CD4-positive, alpha-beta T cell (primary cell): ENCODE results near the gene NOS1. TPM values are rescaled to one million over a fixed set of nuclear protein-coding genes. Genes with fewer than 3 reads are reported as not detected.

Experiments used
- ATAC-seq: fragments of 200-7000 bp; cut with Tn5 transposase; one replicate; pipeline ENCODE4 v1.10.0; 2022; ENCODE audit warnings: mild to moderate bottlenecking; ENCODE audit not compliant: poor library complexity
- CTCF ChIA-PET: fragments of 350-600 bp; sonication (Branson Sonifier 250); formaldehyde crosslinking; loops from one replicate; lab custom pipeline; 2021; ENCODE audit warnings: antibody characterized with exemption, inconsistent platforms; lab: Charles Lee
- POLR2A ChIA-PET: fragments of 350-600 bp; sonication (Branson Sonifier 250); formaldehyde crosslinking; loops from one replicate; lab custom pipeline; 2021; ENCODE audit warnings: antibody characterized with exemption, inconsistent platforms; lab: Charles Lee
- DNase-seq, 14 experiments: peaks; one replicate each; pipeline ENCODE4 v3.0.0-alpha.2; 2013 to 2020; ENCODE audit warnings: mixed read lengths in 2 of 14
- H3K27ac ChIP-seq, 2 donors: one replicate each; pipeline versions ENCODE4 v1.5.1 to v1.7.0; 2013; ENCODE audit warnings: low read length in 2 of 2, low read depth in 1 of 2, mild to moderate bottlenecking in 1 of 2
- H3K27me3 ChIP-seq, 2 experiments: 1 replicate in 1 of 2; 2 replicates in 1 of 2; pipeline versions ENCODE4 v1.6.1 to v1.7.0; 2013; ENCODE audit warnings: low read length in 2 of 2, control low read depth in 1 of 2, mild to moderate bottlenecking in 1 of 2, moderate library complexity in 1 of 2; ENCODE audit not compliant: insufficient read depth in 2 of 2, control insufficient read depth in 1 of 2
- H3K36me3 ChIP-seq: one replicate; pipeline ENCODE4 v1.6.1; 2013; ENCODE audit warnings: low read length, control low read depth; ENCODE audit not compliant: insufficient read depth
- H3K4me1 ChIP-seq: one replicate; pipeline ENCODE4 v1.6.1; 2013; ENCODE audit warnings: low read length, control low read depth; ENCODE audit not compliant: insufficient read depth
- H3K4me3 ChIP-seq: one replicate; pipeline ENCODE4 v1.5.1; 2013; ENCODE audit warnings: mild to moderate bottlenecking, low read length, moderate library complexity
- H3K9me3 ChIP-seq, 2 experiments: 1 replicate in 1 of 2; 2 replicates in 1 of 2; pipeline versions ENCODE4 v1.6.1 to v1.7.0; 2013; ENCODE audit warnings: low read length in 2 of 2, mild to moderate bottlenecking in 2 of 2, control low read depth in 1 of 2, moderate library complexity in 1 of 2; ENCODE audit not compliant: control insufficient read depth in 1 of 2, insufficient read depth in 1 of 2
- H3K27ac Mint-ChIP-seq: one replicate; pipeline ENCODE4 v1.8.0; 2020; ENCODE audit warnings: mixed read lengths
- H3K27me3 Mint-ChIP-seq: one replicate; pipeline ENCODE4 v1.8.0; 2021; ENCODE audit warnings: mixed read lengths
- H3K36me3 Mint-ChIP-seq: one replicate; pipeline ENCODE4 v1.8.0; 2021; ENCODE audit warnings: low read depth, mixed read lengths
- H3K4me1 Mint-ChIP-seq: one replicate; pipeline ENCODE4 v1.8.0; 2021; ENCODE audit warnings: low read depth, mixed read lengths
- H3K4me3 Mint-ChIP-seq: one replicate; pipeline ENCODE4 v1.8.0; 2020; ENCODE audit warnings: mild to moderate bottlenecking, mixed read lengths
- H3K9me3 Mint-ChIP-seq: one replicate; pipeline ENCODE4 v1.8.0; 2020; ENCODE audit warnings: mixed read lengths
- intact Hi-C, 2 experiments: fragments of 100-400 bp; cut with DNase I in 1 of 2; cut with micrococcal nuclease in 1 of 2; formaldehyde crosslinking; loops; one replicate each; pipeline versions ENCODE4 v1.15.1 to v1.9.0; 2023 to 2025; cut with DNase I, micrococcal nuclease
- total RNA-seq, 174 experiments: library from RNA in 2 of 174; stranded (reverse) in 2 of 174; gene quantifications; one replicate each; pipeline ENCODE4 v1.2.3 and lab custom pipeline; 2021 to 2026
- TF ChIP-seq, protein P1 (sequence below): fragments of 200-600 bp; IDR thresholded peaks from one replicate; pipeline ENCODE4 v1.8.0; 2022; ENCODE audit warnings: antibody characterized with exemption, mild to moderate bottlenecking

NOS1 gene
- total RNA-seq, 2 experiments from 2014 or later = not detected

DNA sequence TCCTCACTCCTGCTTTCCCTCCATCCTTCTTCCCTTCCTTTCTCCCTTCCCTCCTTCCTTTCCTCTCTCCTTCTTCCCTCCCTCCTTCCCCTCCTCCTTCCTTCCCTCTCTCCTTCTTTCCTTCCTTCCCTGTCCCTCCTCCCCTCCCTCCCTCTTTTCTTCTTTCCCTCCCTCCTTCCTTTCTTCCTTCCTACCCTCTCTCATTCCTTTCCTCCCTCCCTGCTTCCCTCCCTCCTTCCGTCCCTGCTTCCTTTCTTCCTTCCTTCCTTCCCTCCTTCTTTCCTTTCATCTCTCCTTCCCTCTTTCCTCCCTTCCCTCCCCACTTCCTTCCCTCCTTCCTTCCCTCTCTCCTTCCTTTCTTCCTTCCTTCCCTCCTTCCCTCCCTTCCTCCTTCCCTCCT lies 39.0 kb downstream of the NOS1 start:
- H3K27ac ChIP-seq = no peak overlapping the region
- Mint-ChIP-seq H3K9me3 (no peaks in the 10 kb centered on the region), H3K36me3 (no peaks in the 10 kb centered on the region), H3K4me3 (no peak overlapping the region), H3K27ac (no peak overlapping the region), H3K27me3 (peaks cover 19% of the 10 kb centered on the region), H3K4me1 (no peaks in the 10 kb centered on the region)
- CTCF ChIA-PET = no interaction called here
- intact Hi-C loops = no loop called here
- no peak for DNase-seq
- TF ChIP-seq, protein P1, sequence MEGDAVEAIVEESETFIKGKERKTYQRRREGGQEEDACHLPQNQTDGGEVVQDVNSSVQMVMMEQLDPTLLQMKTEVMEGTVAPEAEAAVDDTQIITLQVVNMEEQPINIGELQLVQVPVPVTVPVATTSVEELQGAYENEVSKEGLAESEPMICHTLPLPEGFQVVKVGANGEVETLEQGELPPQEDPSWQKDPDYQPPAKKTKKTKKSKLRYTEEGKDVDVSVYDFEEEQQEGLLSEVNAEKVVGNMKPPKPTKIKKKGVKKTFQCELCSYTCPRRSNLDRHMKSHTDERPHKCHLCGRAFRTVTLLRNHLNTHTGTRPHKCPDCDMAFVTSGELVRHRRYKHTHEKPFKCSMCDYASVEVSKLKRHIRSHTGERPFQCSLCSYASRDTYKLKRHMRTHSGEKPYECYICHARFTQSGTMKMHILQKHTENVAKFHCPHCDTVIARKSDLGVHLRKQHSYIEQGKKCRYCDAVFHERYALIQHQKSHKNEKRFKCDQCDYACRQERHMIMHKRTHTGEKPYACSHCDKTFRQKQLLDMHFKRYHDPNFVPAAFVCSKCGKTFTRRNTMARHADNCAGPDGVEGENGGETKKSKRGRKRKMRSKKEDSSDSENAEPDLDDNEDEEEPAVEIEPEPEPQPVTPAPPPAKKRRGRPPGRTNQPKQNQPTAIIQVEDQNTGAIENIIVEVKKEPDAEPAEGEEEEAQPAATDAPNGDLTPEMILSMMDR = no peak
- POLR2A ChIA-PET = no interaction called here
- no peaks in the 10 kb centered on the region for H3K36me3 ChIP-seq
- H3K9me3 ChIP-seq = peaks cover 0 to 11% of the 10 kb centered on the region in 2 experiments
- no peaks in the 10 kb centered on the region for H3K4me1 ChIP-seq
- no peak overlapping the region for H3K4me3 ChIP-seq
- peaks cover 0 to 5% of the 10 kb centered on the region in 2 experiments for H3K27me3 ChIP-seq
- ATAC-seq = no peak

DNA sequence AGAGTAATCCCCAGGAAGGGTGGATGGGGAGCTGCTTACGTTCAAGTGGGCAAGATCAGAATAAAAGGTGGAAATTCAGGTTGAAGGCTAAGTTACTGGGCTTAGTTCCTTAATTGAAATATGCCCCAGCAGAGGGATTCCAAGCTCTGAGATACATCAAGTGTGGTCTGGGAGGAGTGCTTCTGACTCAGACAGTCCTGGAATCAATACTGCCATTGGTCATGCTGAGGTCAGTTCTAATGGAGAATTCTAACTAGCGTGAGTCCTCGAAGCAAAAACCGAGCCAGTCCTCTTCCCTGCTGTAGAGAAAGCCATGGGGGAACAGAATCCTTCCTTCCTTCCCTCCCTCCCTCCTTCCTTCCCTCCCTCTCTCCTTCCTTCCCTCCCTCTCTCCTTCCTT lies 39.9 kb downstream of the NOS1 start:
- H3K4me3 Mint-ChIP-seq = no peak overlapping the region
- TF ChIP-seq, protein P1 = no peak
- Histone ChIP-seq H3K27me3 (peaks cover 0 to 4% of the 10 kb centered on the region in 2 experiments), H3K27ac (no peak overlapping the region), H3K4me1 (no peaks in the 10 kb centered on the region), H3K4me3 (no peak overlapping the region), H3K9me3 (peaks cover 0 to 8% of the 10 kb centered on the region in 2 experiments), H3K36me3 (no peaks in the 10 kb centered on the region)
- no peaks in the 10 kb centered on the region for H3K36me3 Mint-ChIP-seq
- CTCF ChIA-PET = no interaction called here
- no peaks in the 10 kb centered on the region for H3K9me3 Mint-ChIP-seq
- intact Hi-C loops = no loop called here
- POLR2A ChIA-PET = no interaction called here
- no peak overlapping the region for H3K27ac Mint-ChIP-seq
- H3K4me1 Mint-ChIP-seq = no peaks in the 10 kb centered on the region
- ATAC-seq (no peak), DNase-seq (no peak)
- H3K27me3 Mint-ChIP-seq = peaks cover 19% of the 10 kb centered on the region

GRCh38 chr12:117318591-117318990 lies 42.8 kb downstream of the NOS1 start:
- CTCF ChIA-PET = no interaction called here
- TF ChIP-seq, protein P1 = no peak
- Mint-ChIP-seq H3K27ac (no peak overlapping the region), H3K9me3 (peaks cover 4% of the 10 kb centered on the region), H3K4me1 (no peaks in the 10 kb centered on the region), H3K4me3 (no peak overlapping the region), H3K36me3 (no peaks in the 10 kb centered on the region), H3K27me3 (peaks cover 7% of the 10 kb centered on the region)
- intact Hi-C loops = no loop called here
- H3K27ac ChIP-seq = no peak overlapping the region
- ATAC-seq = no peak
- no peaks in the 10 kb centered on the region for H3K36me3 ChIP-seq
- H3K4me3 ChIP-seq = no peak overlapping the region
- DNase-seq = no peak
- POLR2A ChIA-PET = no interaction called here
- H3K4me1 ChIP-seq = no peaks in the 10 kb centered on the region
- no peaks in the 10 kb centered on the region for H3K27me3 ChIP-seq
- peaks cover 9 to 13% of the 10 kb centered on the region in 2 experiments for H3K9me3 ChIP-seq
